Measurements from ENCODE around the gene SPATS2L.
"Not testable (repeated sequence)": the region's sequence is repeated elsewhere in the genome, so short reads cannot be mapped to it uniquely, and the experiment has no call there.

SPATS2L gene

GRCh38 chr2:200320344-200320743, 13.9 kb downstream of the SPATS2L start:
- DNase-seq (ENCODE audit: low spot score), result peak; percentile 42

GRCh38 chr2:200320991-200321390, 14.5 kb downstream of the SPATS2L start:
- DNase-seq (ENCODE audit: low spot score), result no peak

GRCh38 chr2:200321780-200322534, 15.5 kb downstream of the SPATS2L start:
- DNase-seq (ENCODE audit: low spot score), result no peak

GRCh38 chr2:200322607-200323006, 16.1 kb downstream of the SPATS2L start:
- DNase-seq (ENCODE audit: low spot score), result no peak

- no peak for DNase-seq (ENCODE audit: low spot score)
These were observed 17.9 kb downstream of the SPATS2L start for GRCh38 chr2:200324362-200324761.

- DNase-seq (ENCODE audit: low spot score), result no peak
These were observed 22.9 kb downstream of the SPATS2L start for GRCh38 chr2:200329384-200329783.

GRCh38 chr2:200329798-200330197, 23.3 kb downstream of the SPATS2L start:
- DNase-seq (ENCODE audit: low spot score), result no peak

- no peak for DNase-seq (ENCODE audit: low spot score)
These were observed 24.0 kb downstream of the SPATS2L start for GRCh38 chr2:200330351-200331060.

- no peak for DNase-seq (ENCODE audit: low spot score)
These were observed 24.5 kb downstream of the SPATS2L start for GRCh38 chr2:200331061-200331400.

- no peak for DNase-seq (ENCODE audit: low spot score)
These were observed 29.2 kb downstream of the SPATS2L start for GRCh38 chr2:200335657-200336056.

- no peak for DNase-seq (ENCODE audit: low spot score)
These were observed 30.6 kb downstream of the SPATS2L start for GRCh38 chr2:200336980-200337615.

GRCh38 chr2:200337621-200338020, 31.1 kb downstream of the SPATS2L start:
- no peak for DNase-seq (ENCODE audit: low spot score)

- no peak for DNase-seq (ENCODE audit: low spot score)
These were observed 32.2 kb downstream of the SPATS2L start for GRCh38 chr2:200338692-200339091.

GRCh38 chr2:200340508-200341224, 34.2 kb downstream of the SPATS2L start:
- no peak for DNase-seq (ENCODE audit: low spot score)

- DNase-seq (ENCODE audit: low spot score), result no peak
These were observed 34.9 kb downstream of the SPATS2L start for GRCh38 chr2:200341376-200341775.

- no peak for DNase-seq (ENCODE audit: low spot score)
These were observed 35.7 kb downstream of the SPATS2L start for GRCh38 chr2:200342235-200342634.

GRCh38 chr2:200342654-200343053, 36.2 kb downstream of the SPATS2L start:
- DNase-seq (ENCODE audit: low spot score), result no peak

GRCh38 chr2:200344202-200344601, 37.7 kb downstream of the SPATS2L start:
- DNase-seq (ENCODE audit: low spot score), result not testable (repeated sequence)

- DNase-seq (ENCODE audit: low spot score), result no peak
These were observed 39.5 kb downstream of the SPATS2L start for GRCh38 chr2:200345975-200346374.

GRCh38 chr2:200347301-200347700, 40.8 kb downstream of the SPATS2L start:
- DNase-seq (ENCODE audit: low spot score), result no peak

- DNase-seq (ENCODE audit: low spot score), result no peak
These were observed 42.5 kb downstream of the SPATS2L start for GRCh38 chr2:200348897-200349563.

GRCh38 chr2:200349868-200350267, 43.4 kb downstream of the SPATS2L start:
- no peak for DNase-seq (ENCODE audit: low spot score)

All from RKO (cell line).